CD4-positive, alpha-beta memory T cell (primary cell): ENCODE results near the gene BPIFB6. TPM values are rescaled to one million over a fixed set of nuclear protein-coding genes. Genes with fewer than 3 reads are reported as not detected.

Experiments
- CTCF ChIA-PET: fragments of 350-600 bp; sonication (Branson Sonifier 250); formaldehyde crosslinking; loops from one replicate; lab custom pipeline; 2021; ENCODE audit warnings: inconsistent platforms; ENCODE audit not compliant: partially characterized antibody; lab: Charles Lee
- POLR2A ChIA-PET: fragments of 350-600 bp; sonication (Branson Sonifier 250); formaldehyde crosslinking; loops from one replicate; lab custom pipeline; 2021; ENCODE audit not compliant: partially characterized antibody; lab: Charles Lee
- DNase-seq, 5 donors: peaks; one replicate each; pipeline versions ENCODE4 v3.0.0 to v3.0.0-alpha.2; 2020 to 2022; ENCODE audit warnings: mixed read lengths in 1 of 5
- H3K27ac ChIP-seq: one replicate; pipeline ENCODE4 v1.7.0; 2013; ENCODE audit warnings: low read depth, low read length
- H3K27me3 ChIP-seq: 2 replicates; pipeline ENCODE4 v1.7.0; 2013; ENCODE audit warnings: mild to moderate bottlenecking, low read length, moderate library complexity; ENCODE audit not compliant: insufficient read depth
- H3K36me3 ChIP-seq: 2 replicates; pipeline ENCODE4 v1.7.0; 2013; ENCODE audit warnings: mild to moderate bottlenecking, low read length, moderate library complexity; ENCODE audit not compliant: insufficient read depth
- H3K4me1 ChIP-seq: 2 replicates; pipeline ENCODE4 v1.7.0; 2013; ENCODE audit warnings: mild to moderate bottlenecking, low read length, moderate library complexity; ENCODE audit not compliant: insufficient read depth
- H3K4me3 ChIP-seq, 2 donors: one replicate each; pipeline ENCODE4 v1.7.0; 2013; ENCODE audit warnings: low read length in 2 of 2, mild to moderate bottlenecking in 1 of 2
- H3K9me3 ChIP-seq, 2 donors: one replicate each; pipeline ENCODE4 v1.7.0; 2013; ENCODE audit warnings: low read length in 2 of 2, control low read depth in 1 of 2; ENCODE audit not compliant: control insufficient read depth in 1 of 2
- H3K27ac Mint-ChIP-seq, 7 donors: one replicate each; pipeline ENCODE4 v1.8.0; 2020 to 2021; ENCODE audit warnings: mixed read lengths in 7 of 7, mild to moderate bottlenecking in 6 of 7, inconsistent platforms in 3 of 7, moderate library complexity in 3 of 7
- H3K27me3 Mint-ChIP-seq, 2 donors: one replicate each; pipeline ENCODE4 v1.8.0; 2020 to 2021; ENCODE audit warnings: mixed read lengths in 2 of 2
- H3K36me3 Mint-ChIP-seq, 2 donors: one replicate each; pipeline ENCODE4 v1.8.0; 2020 to 2021; ENCODE audit warnings: mixed read lengths in 2 of 2, inconsistent platforms in 1 of 2, mild to moderate bottlenecking in 1 of 2
- H3K4me1 Mint-ChIP-seq, 4 donors: one replicate each; pipeline ENCODE4 v1.8.0; 2020 to 2021; ENCODE audit warnings: mixed read lengths in 4 of 4, mild to moderate bottlenecking in 1 of 4
- H3K4me3 Mint-ChIP-seq, 8 donors: one replicate each; pipeline ENCODE4 v1.8.0; 2020 to 2021; ENCODE audit warnings: mixed read lengths in 8 of 8, mild to moderate bottlenecking in 7 of 8, moderate library complexity in 6 of 8, inconsistent platforms in 3 of 8
- H3K9me3 Mint-ChIP-seq, 8 donors: one replicate each; pipeline ENCODE4 v1.8.0; 2020 to 2021; ENCODE audit warnings: mixed read lengths in 8 of 8, mild to moderate bottlenecking in 5 of 8, inconsistent platforms in 3 of 8, moderate library complexity in 1 of 8
- intact Hi-C: fragments of 100-400 bp; cut with micrococcal nuclease; formaldehyde crosslinking; loops from one replicate; pipeline ENCODE4 v1.15.1; 2023
- polyA plus RNA-seq, 2 donors: library from polyadenylated mRNA; unstranded; fragments of 300-500 nt; fragmentation: Illumina TruSeq; gene quantifications; one replicate each; pipeline ENCODE4 v1.2.3, GENCODE V29; 2021
- total RNA-seq, 2 experiments: library from RNA; stranded (reverse); gene quantifications; one replicate each; pipeline ENCODE4 v1.2.3, GENCODE V29; 2021

Gene BPIFB6
- total and polyA plus RNA-seq, 4 experiments from 2014 or later, result not detected

- Histone ChIP-seq H3K27ac (no peak overlapping the region), H3K27me3 (no peaks in the 10 kb centered on the region), H3K4me3 (no peak overlapping the region), H3K4me1 (no peaks in the 10 kb centered on the region), H3K9me3 (no peaks in the 10 kb centered on the region), H3K36me3 (no peaks in the 10 kb centered on the region)
- peaks cover 0 to 1% (median 0%) of the 10 kb centered on the region in 4 donors for H3K4me1 Mint-ChIP-seq
- no peaks in the 10 kb centered on the region for H3K36me3 Mint-ChIP-seq
- H3K4me3 Mint-ChIP-seq, result no peak overlapping the region
- intact Hi-C loops, result no loop called here
- H3K9me3 Mint-ChIP-seq, result peaks cover 2 to 10% (median 5%) of the 10 kb centered on the region in 8 donors
- DNase-seq, result no peak
- H3K27me3 Mint-ChIP-seq, result no peaks in the 10 kb centered on the region
- POLR2A ChIA-PET, result no interaction called here
- H3K27ac Mint-ChIP-seq, result peak overlapping the region in 1 of 7 donors; percentile 53
- CTCF ChIA-PET, result no interaction called here
These were observed 2.7 kb downstream of the BPIFB6 start for GRCh38 chr20:33034115-33034514.

- H3K4me1 Mint-ChIP-seq, result peaks cover 0 to 3% (median 0%) of the 10 kb centered on the region in 4 donors
- H3K27me3 Mint-ChIP-seq, result no peaks in the 10 kb centered on the region
- intact Hi-C loops, result no loop called here
- H3K4me3 Mint-ChIP-seq, result no peak overlapping the region
- H3K9me3 Mint-ChIP-seq, result peaks cover 2 to 10% (median 5%) of the 10 kb centered on the region in 8 donors
- no peaks in the 10 kb centered on the region for H3K9me3 ChIP-seq
- ChIA-PET CTCF (no interaction called here), POLR2A (no interaction called here)
- H3K27me3 ChIP-seq, result no peaks in the 10 kb centered on the region
- H3K36me3 Mint-ChIP-seq, result no peaks in the 10 kb centered on the region
- no peak overlapping the region for H3K4me3 ChIP-seq
- no peaks in the 10 kb centered on the region for H3K4me1 ChIP-seq
- H3K36me3 ChIP-seq, result no peaks in the 10 kb centered on the region
- H3K27ac ChIP-seq, result no peak overlapping the region
- no peak for DNase-seq
- H3K27ac Mint-ChIP-seq, result peak overlapping the region in 1 of 7 donors; percentile 19
These were observed 3.5 kb downstream of the BPIFB6 start for GRCh38 chr20:33034901-33035492.

- POLR2A ChIA-PET, result no interaction called here
These were observed 6.0 kb downstream of the BPIFB6 start for GRCh38 chr20:33037456-33037855.

DNA sequence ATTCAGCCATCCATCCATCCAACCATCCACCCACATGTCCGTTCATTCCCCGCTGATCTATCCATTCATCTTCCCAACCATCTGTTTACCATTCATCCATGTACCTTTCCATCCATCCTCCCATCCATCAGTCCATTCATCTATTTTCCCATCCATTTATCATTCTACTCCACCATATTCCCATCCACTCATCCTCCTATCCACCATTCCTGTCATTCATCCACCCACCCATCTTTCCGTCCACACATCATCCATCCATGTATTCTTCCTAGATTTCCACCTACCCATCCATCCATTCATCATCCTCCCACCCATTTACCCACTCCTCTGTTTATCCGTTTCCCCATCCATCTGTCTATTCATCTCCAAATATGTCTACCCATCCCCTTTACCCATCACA, 6.8 kb downstream of the BPIFB6 start:
- Mint-ChIP-seq H3K4me1 (peaks cover 0 to 8% (median 1%) of the 10 kb centered on the region in 4 donors), H3K4me3 (no peak overlapping the region), H3K27ac (no peak overlapping the region), H3K9me3 (peaks cover 0 to 3% (median 2%) of the 10 kb centered on the region in 8 donors), H3K27me3 (no peaks in the 10 kb centered on the region), H3K36me3 (no peaks in the 10 kb centered on the region)
- Histone ChIP-seq H3K9me3 (no peaks in the 10 kb centered on the region), H3K4me3 (no peak overlapping the region), H3K27me3 (no peaks in the 10 kb centered on the region), H3K4me1 (no peaks in the 10 kb centered on the region), H3K36me3 (no peaks in the 10 kb centered on the region), H3K27ac (no peak overlapping the region)
- ChIA-PET CTCF (no interaction called here), POLR2A (no interaction called here)
- intact Hi-C loops, result no loop called here
- DNase-seq, result no peak

More at GRCh38 chr20:33037456-33037855, 6.0 kb downstream of the BPIFB6 start:
- no peaks in the 10 kb centered on the region for H3K9me3 ChIP-seq
- intact Hi-C loops, result no loop called here
- H3K36me3 ChIP-seq, result no peaks in the 10 kb centered on the region
- no peaks in the 10 kb centered on the region for H3K27me3 ChIP-seq
- H3K27ac Mint-ChIP-seq, result no peak overlapping the region
- peaks cover 0 to 8% (median 1%) of the 10 kb centered on the region in 4 donors for H3K4me1 Mint-ChIP-seq
- no peak overlapping the region for H3K4me3 ChIP-seq
- H3K36me3 Mint-ChIP-seq, result no peaks in the 10 kb centered on the region
- peaks cover under 1 to 10% (median 5%) of the 10 kb centered on the region in 8 donors for H3K9me3 Mint-ChIP-seq
- no peak overlapping the region for H3K27ac ChIP-seq
- no peak overlapping the region for H3K4me3 Mint-ChIP-seq
- H3K4me1 ChIP-seq, result no peaks in the 10 kb centered on the region
- H3K27me3 Mint-ChIP-seq, result no peaks in the 10 kb centered on the region
- no peak for DNase-seq
- CTCF ChIA-PET, result no interaction called here

DNA sequence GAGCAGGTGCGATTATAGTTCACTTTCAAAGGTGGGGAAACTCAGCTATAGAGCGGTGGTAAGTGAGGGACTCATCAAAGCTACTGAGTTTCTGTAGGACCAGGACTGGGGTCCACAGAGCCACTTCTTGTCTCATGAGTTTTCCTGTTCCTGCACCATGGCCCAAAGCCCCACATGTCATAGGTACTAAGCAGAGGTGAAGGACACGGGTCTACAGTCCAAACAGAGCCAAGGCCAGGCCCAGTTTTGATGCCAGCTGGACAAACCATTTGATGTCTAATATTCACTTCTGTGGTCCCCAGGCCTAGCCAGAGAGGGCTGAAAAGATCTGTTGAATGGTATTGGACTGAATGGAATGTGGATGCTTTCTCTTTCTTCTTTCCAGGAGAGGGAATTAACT, 11.0 kb downstream of the BPIFB6 start:
- Histone ChIP-seq H3K4me1 (no peaks in the 10 kb centered on the region), H3K4me3 (no peak overlapping the region), H3K27me3 (no peaks in the 10 kb centered on the region), H3K9me3 (peaks cover 0 to 4% of the 10 kb centered on the region in 2 donors), H3K36me3 (no peaks in the 10 kb centered on the region), H3K27ac (no peak overlapping the region)
- intact Hi-C loops, result no loop called here
- CTCF ChIA-PET, result interaction anchor here (1.7 kb wide), 1 partner anchor 10 kb away, joined by 4 read pairs; no protein-coding TSS in a partner anchor
- DNase-seq, result no peak
- Mint-ChIP-seq H3K27me3 (no peaks in the 10 kb centered on the region), H3K4me3 (no peak overlapping the region), H3K9me3 (peaks cover 0 to 22% (median 17%) of the 10 kb centered on the region in 8 donors), H3K4me1 (peaks cover 0 to 9% (median 2%) of the 10 kb centered on the region in 4 donors), H3K27ac (no peak overlapping the region), H3K36me3 (no peaks in the 10 kb centered on the region)
- POLR2A ChIA-PET, result no interaction called here

DNA sequence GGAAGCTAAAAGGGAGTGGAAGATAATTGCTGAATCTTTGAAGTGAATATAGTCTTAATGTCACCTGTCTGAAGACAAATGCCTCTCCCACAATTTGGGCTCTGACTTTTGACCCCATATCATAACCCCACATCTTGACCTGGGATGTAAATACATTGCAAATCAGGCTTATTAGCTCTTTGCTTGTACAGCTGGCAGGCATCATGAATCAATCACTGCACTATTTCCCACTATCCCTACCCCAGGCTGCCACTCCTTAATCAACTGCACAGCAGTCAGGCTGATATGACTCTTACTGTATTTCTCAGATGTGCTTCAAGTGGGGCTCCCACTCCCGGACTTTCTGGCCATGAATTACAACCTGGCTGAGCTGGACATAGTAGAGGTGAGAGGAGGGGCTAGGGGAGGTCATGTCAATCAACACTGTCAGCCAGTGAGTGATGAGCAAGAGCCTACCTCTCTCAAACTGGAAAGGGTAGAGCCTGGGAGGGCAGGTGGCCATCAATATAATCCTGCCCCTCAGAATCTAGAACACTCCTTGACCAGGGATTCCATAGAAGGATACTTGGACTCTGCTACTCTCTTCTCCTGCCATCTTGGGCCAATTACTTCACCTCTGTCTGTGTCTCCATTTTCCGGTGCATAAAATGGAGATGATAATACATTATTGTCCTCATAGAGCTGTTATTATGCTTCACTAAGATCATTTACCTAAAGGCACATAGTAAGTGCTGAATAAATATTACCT, 11.7 kb downstream of the BPIFB6 start:
- DNase-seq, result no peak
- no peak overlapping the region for H3K4me3 ChIP-seq
- peaks cover 0 to 8% (median 2%) of the 10 kb centered on the region in 4 donors for H3K4me1 Mint-ChIP-seq
- H3K4me3 Mint-ChIP-seq, result no peak overlapping the region
- intact Hi-C loops, result no loop called here
- ChIA-PET POLR2A (no interaction called here), CTCF (no interaction called here)
- no peaks in the 10 kb centered on the region for H3K36me3 Mint-ChIP-seq
- H3K27me3 Mint-ChIP-seq, result no peaks in the 10 kb centered on the region
- H3K27ac Mint-ChIP-seq, result peak overlapping the region in 1 of 7 donors; percentile 46
- H3K9me3 Mint-ChIP-seq, result peaks cover 0 to 22% (median 17%) of the 10 kb centered on the region in 8 donors
- H3K36me3 ChIP-seq, result no peaks in the 10 kb centered on the region
- H3K9me3 ChIP-seq, result peaks cover 0 to 4% of the 10 kb centered on the region in 2 donors
- H3K4me1 ChIP-seq, result no peaks in the 10 kb centered on the region
- H3K27me3 ChIP-seq, result no peaks in the 10 kb centered on the region
- H3K27ac ChIP-seq, result no peak overlapping the region

- no peaks in the 10 kb centered on the region for H3K36me3 Mint-ChIP-seq
- ChIA-PET POLR2A (no interaction called here), CTCF (no interaction called here)
- H3K27me3 Mint-ChIP-seq, result no peaks in the 10 kb centered on the region
- Histone ChIP-seq H3K27ac (no peak overlapping the region), H3K27me3 (no peaks in the 10 kb centered on the region), H3K4me3 (no peak overlapping the region), H3K36me3 (no peaks in the 10 kb centered on the region), H3K4me1 (no peaks in the 10 kb centered on the region), H3K9me3 (peaks cover 0 to 4% of the 10 kb centered on the region in 2 donors)
- intact Hi-C loops, result no loop called here
- no peak overlapping the region for H3K4me3 Mint-ChIP-seq
- H3K9me3 Mint-ChIP-seq, result peaks cover 0 to 22% (median 17%) of the 10 kb centered on the region in 8 donors
- DNase-seq, result no peak
- no peak overlapping the region for H3K27ac Mint-ChIP-seq
- peaks cover 0 to 8% (median 2%) of the 10 kb centered on the region in 4 donors for H3K4me1 Mint-ChIP-seq
These were observed 12.3 kb downstream of the BPIFB6 start for GRCh38 chr20:33043731-33044181.
